ENCODE measurements around the gene CSHL1.
"Not testable (repeated sequence)": the region's sequence is repeated elsewhere in the genome, so short reads cannot be mapped to it uniquely, and the experiment has no call there.

GRCh38 chr17:63882626-63883126 lies 28.4 kb downstream of the CSHL1 start:
- TF ChIP-seq EZH2phosphoT487 (IDR thresholded peaks at IDR 0.05; ENCODE audit: low read depth); CTCF (IDR thresholded peaks at IDR 0.05; ENCODE audit: low read depth, low read length): not testable (repeated sequence)

All from OCI-LY3 (cell line).